ENCODE data around the gene HECTD4. TPM values are rescaled to one million over a fixed set of nuclear protein-coding genes. Genes with fewer than 3 reads are reported as not detected.

The HECTD4 gene
- total and polyA plus RNA-seq, 9 of the 15 experiments (the other 6 are each of a cell fraction or from before 2014, with no cell fraction given), result 3.5 to 33.3 (median 13.5) TPM

GRCh38 chr12:112122823-112123690, 259.2 kb downstream of the HECTD4 start:
- no TSS peak for BruUV-seq (replicated peaks)
- in situ Hi-C loops (cut with MboI), result no loop called here
- H3K9ac ChIP-seq (ENCODE audit: insufficient read depth in 1 of 2, low read depth in 2 of 2, low read length in 2 of 2), result peak overlapping the region; percentile 47 to 85; a peak in 3 of 4 replicates
- ATAC-seq (peak; percentile 37), DNase-seq (ENCODE audit: extremely low read depth in 1 of 4, low spot score in 3 of 4) (peak in 3 of 4 experiments; percentile 35 to 77 (median 52)), FAIRE-seq (peak; percentile 69)
- peaks cover 30 to 43% of the 10 kb centered on the region in 2 experiments for H3K4me1 ChIP-seq (replicated peaks in 1 of 2; ENCODE audit: control insufficient read depth in 2 of 2, insufficient read depth in 2 of 2, low read length in 2 of 2)
- H3K79me2 ChIP-seq (ENCODE audit: control insufficient read depth, insufficient read depth, low read length), result peaks cover 25% of the 10 kb centered on the region
- no peaks in the 10 kb centered on the region for H3K27me3 ChIP-seq (ENCODE audit: control insufficient read depth in 2 of 2, insufficient read depth in 2 of 2, low read length in 2 of 2)
- no peaks in the 10 kb centered on the region for H3K36me3 ChIP-seq (ENCODE audit: control insufficient read depth, insufficient read depth, low read length)
- H2AFZ ChIP-seq (ENCODE audit: low read depth, low read length), result peak overlapping the region; percentile 87
- no peaks in the 10 kb centered on the region for H3K9me3 ChIP-seq (replicated peaks; ENCODE audit: control insufficient read depth, insufficient read depth, low read depth, low read length)
- H3K4me3 ChIP-seq, result peak overlapping the region; percentile 5; the same call in 1 of the 2 replicates
- 6% methylated on average over 12 of the region's 12 CpGs for WGBS (ENCODE audit: insufficient coverage, low coverage, missing lambda C conversion rate)
- H3K27ac ChIP-seq (ENCODE audit: extremely low read depth, low read depth, low read length), result peak overlapping the region; percentile 56
- H4K20me1 ChIP-seq (replicated peaks; ENCODE audit: control insufficient read depth, insufficient read depth, low read length), result no peaks in the 10 kb centered on the region
- no peaks in the 10 kb centered on the region for H3K9me1 ChIP-seq (ENCODE audit: control insufficient read depth, insufficient read depth, low read length)
- intact Hi-C loops (cut with micrococcal nuclease), result no loop called here
- ChIA-PET POLR2A (interaction anchor here (0.6 to 1.9 kb wide), 11 partner anchors 10 to 819 kb away, joined by 3 to 13 read pairs (median 3); partner anchors contain the start of genes MAPKAPK5 and NAA25), CTCF (ENCODE audit: low intra/inter-chr PET ratio) (no interaction called here)
- peak overlapping the region; percentile 76 for H3K4me2 ChIP-seq (ENCODE audit: insufficient read depth, low read length)
- TF ChIP-seq ZNF507 (tag; conservative IDR thresholded peaks at IDR 0.05) (no peak), HNRNPH1 (optimal IDR thresholded peaks at IDR 0.05; ENCODE audit: low read depth, low read length) (no peak), KDM1A (IDR thresholded peaks at IDR 0.05) (no peak), PHF8 (IDR thresholded peaks at IDR 0.05; ENCODE audit: borderline replicate concordance, low read length) (peak; percentile 33; the same call in 1 of the 2 replicates), ZKSCAN3 (CRISPR knock-in tag; IDR thresholded peaks at IDR 0.05) (no peak), ZEB2 (IDR thresholded peaks at IDR 0.05) (peak; percentile 4; the same call in 1 of the 2 replicates), ARID3A (IDR thresholded peaks at IDR 0.05; ENCODE audit: borderline replicate concordance, low read depth, low read length) (peak; percentile 57; the same call in 1 of the 2 replicates), PRDM10 (IDR thresholded peaks at IDR 0.05; ENCODE audit: partially characterized antibody) (peak; percentile 56), RFX1 (IDR thresholded peaks at IDR 0.05) (peak; percentile 69), ZNF436 (CRISPR knock-in tag; IDR thresholded peaks at IDR 0.05) (no peak), E2F8 (IDR thresholded peaks at IDR 0.05; ENCODE audit: low read depth, partially characterized antibody) (no peak), ZNF24 (IDR thresholded peaks at IDR 0.05) (no peak), FOXK2 (conservative IDR thresholded peaks at IDR 0.05 in 1 of 2, IDR thresholded peaks at IDR 0.05 in 1 of 2; ENCODE audit: low read depth in 2 of 2) (peak; percentile 58 to 61; a peak in 3 of 4 replicates), TAL1 (IDR thresholded peaks at IDR 0.05) (no peak)

Measured in K562 (cell line).